Lower leg skin (tissue), 3 donors: ENCODE results near the gene LUM.

Experiments
- CTCF ChIP-seq, 3 donors: fragments of 450-650 bp; IDR thresholded peaks; one replicate each; pipeline ENCODE4 v1.5.1; 2016; ENCODE audit warnings: antibody characterized with exemption in 3 of 3, mild to moderate bottlenecking in 3 of 3, moderate library complexity in 2 of 3
- POLR2A ChIP-seq, 2 donors: fragments of 450-650 bp; IDR thresholded peaks; one replicate each; pipeline ENCODE4 v1.6.1; 2016 to 2017; ENCODE audit warnings: antibody characterized with exemption in 2 of 2, mild to moderate bottlenecking in 1 of 2, moderate library complexity in 1 of 2

- TF ChIP-seq CTCF (IDR thresholded peaks at IDR 0.05) = no peak
- no peak for TF ChIP-seq POLR2A (IDR thresholded peaks at IDR 0.05)
These were observed 7.8 kb upstream of the LUM start for GRCh38 chr12:91119089-91119488.
